Measurements from ENCODE around the gene FN3KRP.

FN3KRP gene

DNA sequence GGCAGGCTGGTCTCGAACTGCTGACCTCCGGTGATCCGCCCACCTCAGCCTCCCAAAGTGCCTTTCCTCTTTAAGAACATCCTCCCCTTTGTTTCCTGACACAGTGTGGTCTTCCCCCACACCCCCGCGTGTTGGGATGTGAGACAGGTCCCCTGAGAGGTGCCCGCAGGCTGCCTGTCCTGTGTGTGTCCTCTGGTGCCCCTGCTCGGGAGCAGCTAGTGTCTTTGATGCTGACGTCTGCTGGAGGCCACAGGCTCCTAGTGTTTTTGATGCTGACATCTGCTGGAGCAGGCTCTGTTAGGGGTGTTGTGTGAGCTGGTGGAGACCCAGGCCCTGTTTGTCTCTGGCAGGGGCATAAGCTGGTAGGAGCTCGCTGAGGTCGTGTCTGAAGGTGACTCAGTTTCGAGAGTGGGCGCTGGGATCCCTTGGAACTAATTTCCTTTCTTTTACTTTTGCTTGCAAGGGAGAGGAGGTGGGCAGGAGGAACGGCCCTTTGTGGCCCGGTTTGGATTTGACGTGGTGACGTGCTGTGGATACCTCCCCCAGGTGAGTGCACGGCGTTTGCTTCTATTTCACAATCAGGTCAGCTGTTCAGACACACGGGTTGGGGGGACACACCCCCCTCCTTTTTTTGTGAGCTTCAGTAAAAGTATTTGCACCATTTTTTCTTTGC, 6.0 kb downstream of the FN3KRP start:
- H3K4me3 ChIP-seq (ENCODE audit: low read depth, low read length), result no peak overlapping the region
- no peak for DNase-seq (ENCODE audit: low read depth)
- TF ChIP-seq MYC (IDR thresholded peaks at IDR 0.05; ENCODE audit: low read depth, low read length) (no peak), CTCF (IDR thresholded peaks at IDR 0.05; ENCODE audit: low read depth, low read length) (no peak), POLR2A (IDR thresholded peaks at IDR 0.05; ENCODE audit: extremely low read depth, insufficient read length) (no peak)
- TF ChIP-seq, protein P1, sequence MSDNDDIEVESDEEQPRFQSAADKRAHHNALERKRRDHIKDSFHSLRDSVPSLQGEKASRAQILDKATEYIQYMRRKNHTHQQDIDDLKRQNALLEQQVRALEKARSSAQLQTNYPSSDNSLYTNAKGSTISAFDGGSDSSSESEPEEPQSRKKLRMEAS (IDR thresholded peaks at IDR 0.05; ENCODE audit: low read depth, low read length), result no peak

GRCh38 chr17:82723169-82723807, 6.8 kb downstream of the FN3KRP start:
- no peak overlapping the region for H3K4me3 ChIP-seq (ENCODE audit: low read depth, low read length)
- DNase-seq (ENCODE audit: low read depth), result no peak
- TF ChIP-seq CTCF (IDR thresholded peaks at IDR 0.05; ENCODE audit: low read depth, low read length) (no peak), POLR2A (IDR thresholded peaks at IDR 0.05; ENCODE audit: extremely low read depth, insufficient read length) (no peak), MYC (IDR thresholded peaks at IDR 0.05; ENCODE audit: low read depth, low read length) (no peak)
- TF ChIP-seq, protein P1 (IDR thresholded peaks at IDR 0.05; ENCODE audit: low read depth, low read length), result no peak

DNA sequence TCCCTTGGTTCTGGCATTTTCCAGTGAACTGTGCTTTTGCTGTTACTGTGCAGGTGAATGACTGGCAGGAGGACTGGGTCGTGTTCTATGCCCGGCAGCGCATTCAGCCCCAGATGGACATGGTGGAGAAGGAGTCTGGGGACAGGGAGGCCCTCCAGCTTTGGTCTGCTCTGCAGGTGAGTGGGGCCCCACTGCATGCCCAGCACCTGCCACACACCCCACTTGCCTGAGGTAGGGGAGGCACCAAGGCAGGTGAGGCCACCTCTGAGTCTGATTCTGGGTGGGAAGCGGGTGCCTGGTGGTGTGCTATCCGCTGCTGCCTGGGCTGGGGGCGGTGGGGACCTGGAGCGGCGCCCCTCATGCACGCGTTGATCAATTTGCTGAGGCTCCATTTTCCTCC, 9.9 kb downstream of the FN3KRP start:
- no peak for DNase-seq (ENCODE audit: low read depth)
- H3K4me3 ChIP-seq (ENCODE audit: low read depth, low read length), result no peak overlapping the region
- TF ChIP-seq POLR2A (IDR thresholded peaks at IDR 0.05; ENCODE audit: extremely low read depth, insufficient read length), result no peak
- TF ChIP-seq, protein P1 (IDR thresholded peaks at IDR 0.05; ENCODE audit: low read depth, low read length), result no peak
- TF ChIP-seq MYC (IDR thresholded peaks at IDR 0.05; ENCODE audit: low read depth, low read length), result no peak
- no peak for TF ChIP-seq CTCF (IDR thresholded peaks at IDR 0.05; ENCODE audit: low read depth, low read length)

DNA sequence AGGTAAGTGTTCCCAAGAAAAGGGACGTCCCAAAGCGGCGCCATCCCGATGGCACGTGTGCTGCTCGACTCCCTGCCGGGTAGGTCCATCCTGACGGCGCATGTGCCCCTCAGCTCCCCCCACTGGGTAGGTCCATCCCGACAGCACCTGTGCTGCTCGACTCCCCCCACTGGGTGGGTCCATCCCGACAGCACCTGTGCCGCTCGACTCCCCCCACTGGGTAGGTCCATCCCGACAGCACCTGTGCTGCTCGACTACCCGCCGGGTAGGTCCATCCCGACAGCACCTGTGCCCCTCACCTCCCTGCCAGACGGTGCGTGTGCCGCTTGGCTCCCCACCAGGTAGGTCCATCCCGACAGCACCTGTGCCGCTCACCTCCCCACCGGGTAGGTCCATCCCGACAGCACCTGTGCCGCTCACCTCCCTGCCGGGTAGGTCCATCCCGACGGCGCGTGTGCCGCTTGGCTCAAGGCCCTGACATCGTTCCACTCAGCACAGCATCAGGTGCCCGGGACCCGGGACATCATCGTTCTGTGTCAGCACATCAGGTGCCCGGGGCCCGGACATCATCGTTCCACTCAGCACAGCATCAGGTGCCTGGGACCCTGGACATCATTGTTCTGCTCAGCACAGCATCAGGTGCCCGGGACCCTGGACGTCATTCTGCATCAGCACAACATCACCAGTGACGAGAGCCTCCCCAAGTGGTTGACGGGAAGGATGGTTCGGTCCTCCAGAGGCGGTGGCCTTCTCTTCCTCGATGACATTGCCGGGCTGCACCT, 13.2 kb downstream of the FN3KRP start:
- DNase-seq (ENCODE audit: low read depth), result no peak
- TF ChIP-seq POLR2A (IDR thresholded peaks at IDR 0.05; ENCODE audit: extremely low read depth, insufficient read length) (no peak), MYC (IDR thresholded peaks at IDR 0.05; ENCODE audit: low read depth, low read length) (no peak), CTCF (IDR thresholded peaks at IDR 0.05; ENCODE audit: low read depth, low read length) (no peak)
- TF ChIP-seq, protein P1 (IDR thresholded peaks at IDR 0.05; ENCODE audit: low read depth, low read length), result no peak
- no peak overlapping the region for H3K4me3 ChIP-seq (ENCODE audit: low read depth, low read length)

- no peak overlapping the region for H3K4me3 ChIP-seq (ENCODE audit: low read depth, low read length)
- TF ChIP-seq POLR2A (IDR thresholded peaks at IDR 0.05; ENCODE audit: extremely low read depth, insufficient read length) (no peak), MYC (IDR thresholded peaks at IDR 0.05; ENCODE audit: low read depth, low read length) (no peak), CTCF (IDR thresholded peaks at IDR 0.05; ENCODE audit: low read depth, low read length) (no peak)
- TF ChIP-seq, protein P1 (IDR thresholded peaks at IDR 0.05; ENCODE audit: low read depth, low read length), result no peak
- no peak for DNase-seq (ENCODE audit: low read depth)
Observed at GRCh38 chr17:82732118-82732743, 15.7 kb downstream of the FN3KRP start.
